K562 (cell line): ENCODE results near the gene ZFP36. TPM values are rescaled to one million over a fixed set of nuclear protein-coding genes. Genes with fewer than 3 reads are reported as not detected.

Source experiments
- AFF4 ChIP-seq: sonication (generic); formaldehyde crosslinking; IDR thresholded peaks from 2 replicates; pipeline ENCODE4 v1.8.0; 2023; ENCODE audit warnings: mild to moderate bottlenecking, missing genetic modification reagents
- CHD7 ChIP-seq: fragments of 200-600 bp; sonication (generic); IDR thresholded peaks from one replicate; pipeline ENCODE4 v1.6.1; 2012; ENCODE audit warnings: mild to moderate bottlenecking, low read depth, low read length, inconsistent platforms
- CREM ChIP-seq: IDR thresholded peaks from 2 replicates; pipeline ENCODE4 v1.6.1; 2014; ENCODE audit warnings: antibody characterized with exemption, low read depth
- ETS2 ChIP-seq: IDR thresholded peaks from 2 replicates; pipeline ENCODE4 v1.6.1; 2016; ENCODE audit warnings: borderline replicate concordance, missing genetic modification characterization, mild to moderate bottlenecking, moderate library complexity, missing compliant biosample characterization; ENCODE audit not compliant: poor library complexity, severe bottlenecking
- MAZ ChIP-seq, 2 experiments: fragments of 450-650 bp in 1 of 2; sonication (generic) in 1 of 2; formaldehyde crosslinking; IDR thresholded peaks in 1 of 2; conservative IDR thresholded peaks in 1 of 2; 2 replicates each; pipeline versions ENCODE4 v1.4.0 to v1.5.0; 2020; ENCODE audit warnings: mild to moderate bottlenecking in 1 of 2, missing genetic modification reagents in 1 of 2
- PML ChIP-seq: IDR thresholded peaks from 2 replicates; pipeline ENCODE4 v1.6.1; 2012; ENCODE audit warnings: low read length, inconsistent platforms
- SMAD4 ChIP-seq: fragments of 250-450 bp; sonication (Bioruptor Pico); conservative IDR thresholded peaks from 2 replicates; pipeline ENCODE4 v1.8.0; 2021; ENCODE audit warnings: inconsistent platforms, mild to moderate bottlenecking, moderate library complexity
- ZBTB12 ChIP-seq: fragments of 250-450 bp; sonication (Bioruptor Pico); IDR thresholded peaks from 2 replicates; pipeline ENCODE4 v1.4.0; 2020
- ZFP36 ChIP-seq: fragments of 150-350 bp; IDR thresholded peaks from 2 replicates; pipeline ENCODE4 v1.6.1; 2018; ENCODE audit warnings: low read length, low read depth; ENCODE audit not compliant: partially characterized antibody
- polyA plus RNA-seq, 8 experiments: library from polyadenylated mRNA; depleted of rRNA in 4 of 8; stranded (reverse) in 5 of 8; unstranded in 3 of 8; fragments of >200 nt; fragmentation: Nextera tagmentation in 2 of 8; fragmentation: Illumina TruSeq in 1 of 8; extraction: Ambion mirVana in 2 of 8; extraction: Trizol in 1 of 8; gene quantifications; 2 replicates each; pipeline versions ENCODE4 v1.2.1 to v1.2.3, GENCODE V29; 2011 to 2014; ENCODE audit warnings: inconsistent platforms in 1 of 8, missing spikeins in 1 of 8
- total RNA-seq, 7 experiments: library from RNA; depleted of rRNA in 6 of 7; stranded (reverse); fragments of >200 nt in 6 of 7; fragmentation: Illumina TruSeq in 2 of 7; extraction: Trizol in 2 of 7; gene quantifications; 2 replicates each; pipeline versions ENCODE4 v1.2.1 to v1.2.3, GENCODE V29; 2011 to 2021; ENCODE audit warnings: low replicate concordance in 1 of 7

ZFP36 gene
- total and polyA plus RNA-seq, 9 of the 15 experiments (the other 6 are each of a cell fraction or from before 2014, with no cell fraction given) = 1.0 to 20.1 (median 3.5) TPM

GRCh38 chr19:39430675-39431593, 24.3 kb downstream of the ZFP36 start (continued):
- TF ChIP-seq AFF4 (0 out of 2 replicates have a peak, but pooled peaks have one; percentile 53), ZBTB12 (CRISPR knock-in tag) (0 out of 2 replicates have a peak, but pooled peaks have one; percentile 60), CREM (peak; percentile 93), CHD7 (no peak), SMAD4 (CRISPR knock-in tag) (peak; percentile 61), ETS2 (tag) (no peak), PML (peak; percentile 54; the same call in 1 of the 2 replicates), ZFP36 (no peak), MAZ (CRISPR knock-in tag; conservative IDR thresholded peaks at IDR 0.05 in 1 of 2, IDR thresholded peaks at IDR 0.05 in 1 of 2) (peak; percentile 30 to 83; a peak in 2 of 4 replicates)
